SU-DHL-6 (cell line): Measurements from ENCODE around the gene DACT3.

Experiments
- H2AFZ ChIP-seq: fragments of 200-600 bp; sonication (generic); 2 replicates; pipeline ENCODE4 v1.6.1; 2014; ENCODE audit warnings: low read depth, mild to moderate bottlenecking, moderate library complexity, mixed read lengths, antibody characterized with exemption, low read length; ENCODE audit not compliant: severe bottlenecking
- H3F3A ChIP-seq: fragments of 200-600 bp; shearing (Covaris generic); 2 replicates; pipeline ENCODE4 v1.6.0; 2016; ENCODE audit warnings: antibody characterized with exemption, mild to moderate bottlenecking; ENCODE audit not compliant: insufficient read depth
- H3K27ac ChIP-seq: fragments of 200-600 bp; sonication (generic); 2 replicates; pipeline ENCODE4 v1.5.1; 2016; ENCODE audit warnings: low read depth, mild to moderate bottlenecking, low read length, moderate library complexity, mixed read lengths
- H3K27me3 ChIP-seq: fragments of 200-600 bp; sonication (generic), shearing (Covaris generic); 2 replicates; pipeline ENCODE4 v1.6.0; 2014; ENCODE audit warnings: mild to moderate bottlenecking, low read length
- H3K36me3 ChIP-seq: fragments of 200-600 bp; sonication (generic); 2 replicates; pipeline ENCODE4 v1.6.1; 2014; ENCODE audit warnings: mild to moderate bottlenecking, low read length, mixed read lengths
- H3K4me2 ChIP-seq: fragments of 300-600, 200-600 bp; shearing (Covaris generic), sonication (generic); 2 replicates; pipeline ENCODE4 v1.6.0; 2014; ENCODE audit warnings: low read length, low read depth, mild to moderate bottlenecking; ENCODE audit not compliant: poor library complexity, severe bottlenecking
- H3K4me3 ChIP-seq: fragments of 200-600 bp; sonication (generic); 2 replicates; pipeline ENCODE4 v1.5.1; 2014; ENCODE audit warnings: antibody characterized with exemption, low read length, mild to moderate bottlenecking, mixed read lengths; ENCODE audit not compliant: insufficient read depth, poor library complexity, severe bottlenecking
- H3K79me2 ChIP-seq: fragments of 200-600 bp; sonication (generic); 2 replicates; pipeline ENCODE4 v1.6.1; 2014; ENCODE audit warnings: mild to moderate bottlenecking, low read length, moderate library complexity; ENCODE audit not compliant: insufficient read depth
- H3K9ac ChIP-seq: fragments of 200-600 bp; sonication (generic); 2 replicates; pipeline ENCODE4 v1.7.0; 2014; ENCODE audit warnings: mild to moderate bottlenecking, low read length
- H3K9me2 ChIP-seq: fragments of 200-600 bp; sonication (generic); replicated peaks from 2 replicates; pipeline ENCODE4 v1.6.1; 2014; ENCODE audit warnings: low read length; ENCODE audit not compliant: insufficient read depth
- H3K9me3 ChIP-seq: fragments of 200-600 bp; sonication (generic); 2 replicates; pipeline ENCODE4 v1.6.1; 2014; ENCODE audit warnings: low read length, mixed read lengths; ENCODE audit not compliant: insufficient read depth
- H4K20me1 ChIP-seq: fragments of 200-600 bp; sonication (generic); 2 replicates; pipeline ENCODE4 v1.6.1; 2014; ENCODE audit warnings: low read depth, mild to moderate bottlenecking, antibody characterized with exemption, low read length, moderate library complexity, mixed read lengths
- EZH2phosphoT487 ChIP-seq: fragments of 200-600 bp; sonication (generic), shearing (Covaris generic); conservative IDR thresholded peaks from 2 replicates; pipeline ENCODE4 v1.6.1; 2018; ENCODE audit warnings: mild to moderate bottlenecking, antibody characterized with exemption, low read length, moderate library complexity, mixed read lengths
- TF ChIP-seq, protein P1 (sequence below): fragments of 200-600 bp; sonication (generic); IDR thresholded peaks from one replicate; pipeline ENCODE4 v1.5.1; 2017; ENCODE audit warnings: antibody characterized with exemption, mild to moderate bottlenecking, low read length, moderate library complexity; ENCODE audit not compliant: insufficient read depth, poor library complexity, severe bottlenecking

The DACT3 gene

DNA sequence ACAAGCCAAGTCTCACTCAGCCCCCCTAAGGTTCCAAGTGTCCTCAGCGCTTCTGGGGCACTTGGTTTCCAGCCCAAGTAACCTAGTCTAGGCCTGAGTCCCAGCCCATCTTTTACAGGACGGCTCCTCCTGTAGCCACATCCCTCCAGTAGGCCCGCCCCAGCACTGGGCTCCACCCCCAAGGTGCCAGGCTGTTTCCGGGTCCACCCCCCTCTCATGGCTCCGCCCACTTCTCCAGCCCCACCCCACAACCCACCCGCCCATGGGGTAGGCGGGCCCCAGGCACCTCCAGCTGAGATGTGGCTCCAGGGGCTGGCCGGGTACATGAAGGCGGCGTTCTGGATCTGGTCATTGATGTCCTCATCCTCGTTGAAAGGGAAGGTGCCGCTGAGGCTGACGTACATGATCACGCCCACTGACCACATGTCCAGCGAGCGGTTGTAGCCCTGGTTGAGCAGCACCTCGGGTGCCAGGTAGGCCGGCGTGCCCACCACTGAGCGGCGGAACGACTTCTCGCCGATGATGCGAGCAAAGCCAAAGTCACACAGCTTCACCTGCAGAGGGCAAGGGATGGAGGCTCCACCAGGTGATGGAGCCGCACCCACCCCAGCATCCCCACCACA, 17.2 kb upstream of the DACT3 start:
- H3K27ac ChIP-seq, result no peak overlapping the region
- TF ChIP-seq, protein P1, sequence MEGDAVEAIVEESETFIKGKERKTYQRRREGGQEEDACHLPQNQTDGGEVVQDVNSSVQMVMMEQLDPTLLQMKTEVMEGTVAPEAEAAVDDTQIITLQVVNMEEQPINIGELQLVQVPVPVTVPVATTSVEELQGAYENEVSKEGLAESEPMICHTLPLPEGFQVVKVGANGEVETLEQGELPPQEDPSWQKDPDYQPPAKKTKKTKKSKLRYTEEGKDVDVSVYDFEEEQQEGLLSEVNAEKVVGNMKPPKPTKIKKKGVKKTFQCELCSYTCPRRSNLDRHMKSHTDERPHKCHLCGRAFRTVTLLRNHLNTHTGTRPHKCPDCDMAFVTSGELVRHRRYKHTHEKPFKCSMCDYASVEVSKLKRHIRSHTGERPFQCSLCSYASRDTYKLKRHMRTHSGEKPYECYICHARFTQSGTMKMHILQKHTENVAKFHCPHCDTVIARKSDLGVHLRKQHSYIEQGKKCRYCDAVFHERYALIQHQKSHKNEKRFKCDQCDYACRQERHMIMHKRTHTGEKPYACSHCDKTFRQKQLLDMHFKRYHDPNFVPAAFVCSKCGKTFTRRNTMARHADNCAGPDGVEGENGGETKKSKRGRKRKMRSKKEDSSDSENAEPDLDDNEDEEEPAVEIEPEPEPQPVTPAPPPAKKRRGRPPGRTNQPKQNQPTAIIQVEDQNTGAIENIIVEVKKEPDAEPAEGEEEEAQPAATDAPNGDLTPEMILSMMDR, result no peak
- no peak for TF ChIP-seq EZH2phosphoT487
- H3K36me3 ChIP-seq, result no peaks in the 10 kb centered on the region; the same call in 1 of the 2 replicates
- H3K9me2 ChIP-seq, result no peaks in the 10 kb centered on the region
- no peaks in the 10 kb centered on the region for H3K79me2 ChIP-seq
- H3K27me3 ChIP-seq, result no peaks in the 10 kb centered on the region
- H3K9ac ChIP-seq, result no peak overlapping the region
- no peak overlapping the region for H3K4me3 ChIP-seq
- no peak overlapping the region for H2AFZ ChIP-seq
- no peaks in the 10 kb centered on the region for H3F3A ChIP-seq
- no peaks in the 10 kb centered on the region for H3K9me3 ChIP-seq
- 0 out of 2 replicates have a peak, but pooled peaks cover 3% of the 10 kb centered on the region for H4K20me1 ChIP-seq
- H3K4me2 ChIP-seq, result no peak overlapping the region

DNA sequence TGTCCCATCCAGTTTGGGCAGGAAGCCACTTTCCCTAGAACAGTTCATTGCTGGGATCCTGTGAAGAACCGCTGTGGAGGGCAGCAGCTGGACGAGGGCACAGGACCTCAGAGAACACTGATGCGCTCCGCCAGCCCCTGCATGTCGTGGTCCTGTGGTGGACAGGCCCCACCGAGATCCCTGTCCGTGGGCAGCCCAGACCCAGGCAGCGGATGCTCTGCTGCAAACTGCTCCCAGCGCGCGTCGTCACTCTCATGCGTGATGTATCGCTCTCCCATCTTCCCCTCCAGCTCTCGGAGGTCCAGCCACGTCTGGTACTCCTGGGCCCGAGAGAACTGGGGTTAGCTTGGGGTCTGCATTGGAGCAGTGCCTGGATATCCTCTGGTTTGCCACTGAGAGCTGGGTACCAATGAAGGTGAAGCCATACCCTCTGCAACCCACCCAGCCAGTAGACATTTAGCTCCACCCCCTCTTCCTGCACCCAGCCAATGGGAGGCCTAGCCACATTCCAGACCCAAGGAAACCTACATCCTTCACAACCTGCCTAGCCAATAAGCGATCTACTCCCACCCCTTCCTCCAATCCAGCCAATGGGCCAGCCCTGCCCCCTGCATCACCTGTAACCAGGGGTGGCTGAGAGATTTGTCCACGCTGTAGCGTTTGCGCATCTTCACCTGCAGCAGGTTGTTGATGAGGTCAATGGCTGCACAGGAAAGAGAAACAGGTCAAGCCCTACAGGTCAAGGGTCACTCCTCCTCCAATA, 13.6 kb upstream of the DACT3 start:
- Histone ChIP-seq H4K20me1 (0 out of 2 replicates have a peak, but pooled peaks cover 3% of the 10 kb centered on the region), H3K27me3 (no peaks in the 10 kb centered on the region), H3K4me2 (no peak overlapping the region), H3K27ac (no peak overlapping the region), H3F3A (no peaks in the 10 kb centered on the region), H3K9me3 (no peaks in the 10 kb centered on the region), H2AFZ (no peak overlapping the region), H3K9me2 (no peaks in the 10 kb centered on the region), H3K36me3 (no peaks in the 10 kb centered on the region), H3K9ac (no peak overlapping the region), H3K4me3 (no peak overlapping the region), H3K79me2 (no peaks in the 10 kb centered on the region)
- no peak for TF ChIP-seq EZH2phosphoT487
- TF ChIP-seq, protein P1, result no peak

DNA sequence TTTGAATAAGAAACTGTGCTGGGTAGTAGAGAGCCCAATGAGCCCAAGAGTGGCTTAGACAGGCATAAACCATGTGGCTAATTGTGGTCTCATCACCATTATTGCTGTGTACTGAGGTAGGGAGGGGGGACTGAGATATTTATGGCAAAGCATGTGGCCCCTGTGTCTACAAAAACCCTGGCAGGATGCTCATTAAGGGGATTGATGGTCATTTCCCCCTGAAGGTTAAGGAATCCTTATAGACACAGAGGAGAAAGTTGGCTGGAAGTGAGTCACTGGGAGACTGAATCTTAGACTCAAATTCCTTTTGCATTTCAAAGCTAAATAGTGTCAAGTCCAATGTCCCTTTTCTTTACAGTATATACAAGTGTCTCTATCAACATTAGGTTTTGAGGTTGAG, 9.8 kb upstream of the DACT3 start:
- Histone ChIP-seq H3K79me2 (no peaks in the 10 kb centered on the region), H2AFZ (no peak overlapping the region), H4K20me1 (no peaks in the 10 kb centered on the region), H3K9me3 (no peaks in the 10 kb centered on the region), H3K9me2 (no peaks in the 10 kb centered on the region), H3K4me2 (no peak overlapping the region), H3K27ac (no peak overlapping the region), H3K27me3 (no peaks in the 10 kb centered on the region), H3K4me3 (no peak overlapping the region), H3K36me3 (no peaks in the 10 kb centered on the region), H3F3A (no peaks in the 10 kb centered on the region), H3K9ac (no peak overlapping the region)
- TF ChIP-seq, protein P1, result no peak
- TF ChIP-seq EZH2phosphoT487, result no peak
